Stimulated activated CD8-positive, alpha-beta memory T cell treated with anti-CD3 and anti-CD28 coated beads, Interleukin-15, amount 100 ng/mL, for 4 hours (primary cell): Measurements from ENCODE around the gene ODF2.

ENCODE experiments used
- DNase-seq, 2 donors: peaks; one replicate each; pipeline ENCODE4 v3.0.0-alpha.2; 2020; ENCODE audit warnings: low read depth in 2 of 2

Gene ODF2

DNA sequence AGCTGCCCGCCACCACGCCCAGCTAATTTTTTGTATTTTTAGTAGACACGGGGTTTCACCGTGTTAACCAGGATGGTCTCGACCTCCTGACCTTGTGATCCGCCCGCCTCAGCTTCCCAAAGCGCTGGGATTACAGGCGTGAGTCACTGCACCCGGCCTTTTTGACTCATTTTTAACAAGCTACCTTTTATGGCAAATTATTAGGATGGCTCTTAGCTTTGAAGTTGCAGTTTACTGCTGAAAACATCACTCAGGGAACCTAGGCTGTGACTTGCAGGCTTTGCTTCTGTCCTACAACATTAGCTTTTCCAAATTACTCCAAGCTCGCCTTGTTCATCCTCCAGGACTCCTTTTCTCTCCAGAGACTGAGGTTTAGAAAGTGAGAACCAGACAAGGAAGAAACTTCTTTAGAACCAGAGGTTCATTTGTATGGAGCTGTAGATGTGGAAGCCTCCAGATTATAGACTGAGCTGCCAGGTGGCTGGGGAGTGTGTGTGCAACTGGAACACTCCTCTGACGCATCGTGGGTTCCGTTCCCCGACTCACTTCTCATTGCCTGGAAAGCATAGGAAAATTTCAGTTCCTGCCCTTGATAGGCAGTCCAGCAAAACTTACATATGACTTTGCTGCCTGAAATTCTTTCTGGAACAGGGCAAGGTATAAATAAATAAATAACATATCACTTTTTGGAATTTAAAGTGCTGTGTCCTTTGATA is 72.8 kb downstream of the ODF2 start:
- no peak for DNase-seq

DNA sequence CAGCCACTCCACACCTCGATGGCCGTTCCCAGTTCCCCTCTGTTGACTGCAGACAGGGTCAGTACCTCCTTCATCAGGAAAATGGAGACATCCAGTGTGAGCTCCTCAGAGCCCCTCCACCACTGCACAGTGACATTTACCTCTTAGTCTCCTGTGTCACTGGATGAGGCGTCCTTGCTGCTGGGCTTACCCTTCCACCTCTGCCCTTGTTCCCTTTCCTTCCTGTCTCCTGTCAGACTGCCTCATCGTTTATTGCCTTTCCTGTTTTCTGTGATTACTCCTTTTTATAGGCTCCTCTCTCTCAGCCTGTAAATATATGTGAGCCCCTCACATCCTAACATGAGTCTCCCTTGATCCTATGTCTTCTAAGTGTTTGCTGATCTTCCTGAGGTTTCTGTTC is 73.4 kb downstream of the ODF2 start:
- DNase-seq, result no peak

DNA sequence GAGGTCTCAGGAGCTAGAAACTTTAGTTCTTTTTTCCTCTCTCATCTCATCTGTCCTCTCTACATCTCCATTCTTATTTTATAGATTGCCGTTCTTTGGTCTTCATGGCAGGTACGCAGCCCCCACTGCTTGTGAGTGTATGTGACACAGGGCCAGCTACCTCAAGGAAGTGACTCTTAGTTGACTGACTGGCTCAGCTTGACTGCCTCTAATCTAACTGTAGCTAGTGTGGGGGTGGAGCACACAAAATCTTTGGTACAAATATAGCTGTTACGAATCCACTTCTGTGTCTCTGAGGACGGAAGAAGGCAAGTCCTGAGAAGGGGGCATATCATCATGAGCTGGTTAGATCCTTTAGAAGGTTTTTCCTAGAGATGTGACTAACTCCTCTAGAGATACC is 76.8 kb downstream of the ODF2 start:
- DNase-seq, result no peak

DNA sequence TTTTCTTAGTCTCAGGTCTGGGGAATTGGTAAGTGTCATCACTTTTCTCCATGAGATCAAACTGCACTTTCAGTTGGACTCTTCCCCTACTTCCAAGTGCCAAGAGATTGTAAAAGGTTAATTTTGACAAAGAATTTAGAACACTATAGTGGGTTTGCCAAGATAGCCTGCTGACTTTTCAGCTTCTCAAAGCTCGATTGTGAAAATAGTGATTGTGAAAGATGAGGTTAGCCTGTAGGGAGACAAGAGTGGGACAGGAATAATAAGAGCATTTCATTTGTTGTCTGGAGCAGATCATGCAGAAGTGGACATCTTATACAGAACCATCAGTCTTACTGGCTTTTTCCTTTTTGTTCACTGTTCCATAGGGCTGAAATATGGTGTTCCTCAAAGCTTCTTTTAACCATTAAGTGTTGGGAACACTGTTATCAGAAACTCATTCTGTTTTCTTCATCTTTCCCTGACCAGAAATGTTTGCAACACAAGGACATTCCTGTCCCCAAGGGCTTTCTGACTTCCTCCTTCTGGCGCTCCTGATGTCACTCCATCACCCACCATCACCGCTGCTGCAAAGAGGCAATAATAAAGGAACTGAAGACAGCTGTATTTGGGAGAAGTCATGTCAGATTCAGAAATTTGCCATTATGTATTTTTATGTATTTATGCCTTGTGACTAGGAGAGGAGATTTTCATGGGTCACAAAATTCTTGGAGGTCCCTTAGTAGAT is 85.0 kb downstream of the ODF2 start:
- DNase-seq, result no peak

DNA sequence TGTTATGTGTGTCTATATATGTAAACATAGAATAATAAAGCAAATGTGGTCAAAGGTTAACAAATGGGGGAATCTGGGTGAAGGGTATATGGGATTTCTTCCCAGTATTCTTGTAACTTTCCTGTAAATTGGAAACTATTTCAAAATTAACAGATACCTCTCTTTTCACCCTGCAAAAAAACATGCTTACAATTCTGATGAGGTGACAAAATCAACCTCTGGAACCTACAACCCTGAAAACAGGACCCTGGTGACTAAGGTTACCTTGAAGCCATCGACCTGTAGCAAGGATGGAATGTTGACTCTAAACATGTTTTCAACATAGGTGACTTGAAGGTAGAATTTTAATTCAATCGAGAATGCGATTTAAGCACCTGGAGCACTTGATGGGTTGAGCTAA is 90.7 kb downstream of the ODF2 start:
- DNase-seq, result no peak

DNA sequence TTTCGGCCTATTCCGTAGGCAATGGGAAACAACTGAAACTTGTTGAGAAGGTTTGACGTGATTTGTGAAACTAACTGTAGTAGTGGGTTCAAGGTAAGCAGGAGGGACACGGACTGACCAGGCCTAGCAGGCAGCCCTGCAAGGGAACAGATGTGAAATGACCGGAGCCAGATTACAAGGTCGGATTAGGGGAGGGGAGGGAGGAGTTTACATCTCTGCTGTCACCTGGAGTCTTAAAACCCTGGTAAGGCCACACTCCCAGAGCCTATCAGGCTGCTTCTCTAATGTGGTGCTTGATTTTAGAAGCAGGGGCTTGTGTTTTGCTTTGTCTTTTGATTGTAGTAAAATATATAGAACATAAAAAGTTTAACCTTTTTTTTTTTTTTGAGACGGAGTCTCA is 93.1 kb downstream of the ODF2 start:
- no peak for DNase-seq

DNA sequence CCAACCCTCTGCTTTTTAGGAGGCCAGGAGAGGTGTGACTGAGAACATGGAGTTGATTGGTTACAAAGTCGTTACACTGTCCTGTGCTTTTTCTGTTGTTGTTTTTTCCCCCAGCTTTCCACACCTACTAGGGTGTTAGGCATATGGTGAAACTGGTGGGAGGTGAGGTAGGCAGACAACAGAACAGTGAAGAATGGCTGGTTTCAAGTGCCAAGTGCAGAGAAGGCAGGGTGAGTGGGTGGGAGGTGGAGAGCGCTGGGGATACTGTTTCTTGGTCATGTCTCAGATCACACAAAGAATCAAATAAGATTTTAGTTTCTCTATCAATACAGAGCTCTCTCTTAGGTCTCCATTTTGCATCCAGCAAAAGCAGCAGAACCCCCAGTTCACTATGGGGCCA is 94.4 kb downstream of the ODF2 start:
- DNase-seq, result peak in 1 of 2 donors; percentile 19
